Lung (tissue), 12 donors: ENCODE data around the gene DOCK3. TPM values are rescaled to one million over a fixed set of nuclear protein-coding genes. Genes with fewer than 3 reads are reported as not detected.

Experiments used
- ATAC-seq: fragments of 200-7000 bp; cut with Tn5 transposase; one replicate; pipeline ENCODE4 v1.9.1; 2020; ENCODE audit warnings: moderate number of reproducible peaks; ENCODE audit not compliant: insufficient read depth, low FRiP score
- DNase-seq, 3 donors: peaks; one replicate each; pipeline ENCODE4 v3.0.0-alpha.2; 2013 to 2017
- H3K27ac ChIP-seq, 2 donors: one replicate each; pipeline ENCODE4 v1.5.1; 2013; ENCODE audit warnings: mild to moderate bottlenecking in 2 of 2, moderate library complexity in 2 of 2, control low read depth in 1 of 2, inconsistent platforms in 1 of 2, low read depth in 1 of 2, low read length in 1 of 2
- H3K27me3 ChIP-seq, 3 donors: one replicate each; pipeline ENCODE4 v1.5.1; 2013; ENCODE audit warnings: low read length in 2 of 3; ENCODE audit not compliant: control insufficient read depth in 3 of 3, insufficient read depth in 3 of 3
- H3K36me3 ChIP-seq, 4 donors: one replicate each; pipeline ENCODE4 v1.5.1; 2013; ENCODE audit warnings: low read length in 4 of 4, mild to moderate bottlenecking in 1 of 4, moderate library complexity in 1 of 4; ENCODE audit not compliant: control insufficient read depth in 4 of 4, insufficient read depth in 4 of 4
- H3K4me1 ChIP-seq, 5 donors: one replicate each; pipeline ENCODE4 v1.5.1; 2013; ENCODE audit warnings: low read length in 5 of 5, mild to moderate bottlenecking in 2 of 5, moderate library complexity in 1 of 5; ENCODE audit not compliant: control insufficient read depth in 5 of 5, insufficient read depth in 5 of 5
- H3K4me3 ChIP-seq: one replicate; pipeline ENCODE4 v1.5.1; 2013; ENCODE audit warnings: mild to moderate bottlenecking, control low read depth, moderate library complexity
- H3K9ac ChIP-seq, 2 donors: one replicate each; pipeline ENCODE4 v1.5.1; 2013; ENCODE audit warnings: low read length in 2 of 2, control low read depth in 1 of 2; ENCODE audit not compliant: insufficient read depth in 1 of 2
- H3K9me3 ChIP-seq, 4 donors: one replicate each; pipeline ENCODE4 v1.5.1; 2013; ENCODE audit warnings: low read length in 3 of 4, mild to moderate bottlenecking in 1 of 4, moderate library complexity in 1 of 4; ENCODE audit not compliant: control insufficient read depth in 4 of 4, insufficient read depth in 3 of 4
- CTCF ChIP-seq: IDR thresholded peaks from 2 replicates; pipeline ENCODE4 v1.5.1; 2012; ENCODE audit warnings: mild to moderate bottlenecking; ENCODE audit errors: control extremely low read depth, extremely low read depth
- WGBS, 2 donors: extraction: QIAGEN DNeasy Blood & Tissue Kit; methylation state at CpG; one replicate each; pipeline ENCODE4 v1.1.7; 2013; 5-methylcytosine and 5-hydroxymethylcytosine counted together
- polyA plus RNA-seq, 2 donors: library from polyadenylated mRNA; stranded (reverse); fragments of 200-250 nt; gene quantifications; one replicate each; pipeline ENCODE4 v1.2.1, GENCODE V29; 2013
- total RNA-seq, 2 donors: library from RNA; depleted of rRNA in 1 of 2; stranded (reverse); fragments of >200 nt in 1 of 2; gene quantifications; one replicate each; pipeline ENCODE4 v1.2.1, GENCODE V29; 2014 to 2021
- donor health status: control.
- donor health status: control.
- donor health status: Bipolar disorder and iron deficiency.
- donor health status: healthy.
- donor health status: DM: yes; HTN: yes; CAD: no.

Gene DOCK3
- total and polyA plus RNA-seq, 4 donors: 0.06 to 1.4 (median 0.34) TPM

- no peak for TF ChIP-seq CTCF
- DNase-seq: no peak
- no peak overlapping the region for H3K4me3 ChIP-seq
- no peak overlapping the region for H3K27ac ChIP-seq
- no peaks in the 10 kb centered on the region for H3K4me1 ChIP-seq
- H3K9ac ChIP-seq: no peak overlapping the region
- peaks cover 0 to 2% (median 0%) of the 10 kb centered on the region in 3 donors for H3K27me3 ChIP-seq
- ATAC-seq: no peak
- no peaks in the 10 kb centered on the region for H3K9me3 ChIP-seq
- H3K36me3 ChIP-seq: no peaks in the 10 kb centered on the region
- 95 to 96% methylated on average over 11 of the region's 11 CpGs for WGBS, 2 donors
Observed at GRCh38 chr3:51374456-51374855, 699.7 kb downstream of the DOCK3 start.

GRCh38 chr3:51375136-51375535, 700.4 kb downstream of the DOCK3 start:
- Histone ChIP-seq H3K27ac (no peak overlapping the region), H3K27me3 (peaks cover 0 to 2% (median 0%) of the 10 kb centered on the region in 3 donors), H3K9me3 (no peaks in the 10 kb centered on the region), H3K36me3 (no peaks in the 10 kb centered on the region), H3K4me3 (no peak overlapping the region), H3K9ac (no peak overlapping the region), H3K4me1 (no peaks in the 10 kb centered on the region)
- DNase-seq: no peak
- TF ChIP-seq CTCF: no peak
- ATAC-seq: no peak

GRCh38 chr3:51375571-51375970, 700.8 kb downstream of the DOCK3 start:
- TF ChIP-seq CTCF: no peak
- H3K9ac ChIP-seq: no peak overlapping the region
- WGBS, 2 donors: 86 to 94% methylated on average over 8 of the region's 8 CpGs
- H3K4me1 ChIP-seq: no peaks in the 10 kb centered on the region
- H3K9me3 ChIP-seq: no peaks in the 10 kb centered on the region
- H3K27ac ChIP-seq: no peak overlapping the region
- no peak for DNase-seq
- ATAC-seq: no peak
- no peaks in the 10 kb centered on the region for H3K36me3 ChIP-seq
- no peak overlapping the region for H3K4me3 ChIP-seq
- H3K27me3 ChIP-seq: peaks cover 0 to 2% (median 0%) of the 10 kb centered on the region in 3 donors

- Histone ChIP-seq H3K4me1 (no peaks in the 10 kb centered on the region), H3K9me3 (no peaks in the 10 kb centered on the region), H3K36me3 (no peaks in the 10 kb centered on the region), H3K4me3 (no peak overlapping the region), H3K27ac (no peak overlapping the region), H3K9ac (no peak overlapping the region), H3K27me3 (no peaks in the 10 kb centered on the region)
- 35 to 66% methylated on average over 5 of the region's 5 CpGs for WGBS, 2 donors
- no peak for TF ChIP-seq CTCF
- no peak for DNase-seq
- ATAC-seq: no peak
Observed at GRCh38 chr3:51378065-51378464, 703.3 kb downstream of the DOCK3 start.
